DMS 273 (cell line): ENCODE measurements around the gene SEC31A.

Source experiments
- DNase-seq: peaks from one replicate; lab custom pipeline; 2025; ENCODE audit not compliant: unreplicated experiment; lab: John Stamatoyannopoulos, UW

SEC31A gene

DNA sequence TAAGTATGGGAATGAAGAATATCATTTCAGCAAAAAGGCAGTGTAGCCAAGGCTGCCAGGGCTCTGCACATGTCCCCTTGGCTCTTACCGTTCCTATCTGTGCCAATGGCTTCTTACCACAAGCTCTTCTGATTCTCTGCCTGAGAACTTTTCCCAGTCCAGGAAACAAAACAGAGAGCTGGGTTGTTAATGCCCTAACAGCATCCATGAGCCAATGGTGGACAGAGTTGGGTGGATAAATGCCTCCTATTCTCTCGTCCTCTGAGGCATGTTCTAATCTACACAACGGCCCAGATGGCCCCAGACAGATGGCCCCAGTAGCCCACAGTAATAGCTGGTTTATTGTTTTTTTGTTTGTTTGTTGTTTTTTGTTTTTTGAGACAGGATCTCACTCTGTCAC is 120.3 kb downstream of the SEC31A start:
- DNase-seq, result peak; percentile 58
